ENCODE results near the gene RAPSN.
"Not testable (repeated sequence)": the region's sequence is repeated elsewhere in the genome, so short reads cannot be mapped to it uniquely, and the experiment has no call there.

The RAPSN gene

GRCh38 chr11:47461876-47462275 is 12.9 kb upstream of the RAPSN start:
- Histone ChIP-seq H3K9ac (ENCODE audit: low read depth, low read length) (no peak overlapping the region), H3K27me3 (ENCODE audit: insufficient read depth, low read length) (no peaks in the 10 kb centered on the region), H3K27ac (ENCODE audit: low read length) (no peak overlapping the region), H3K4me1 (ENCODE audit: insufficient read depth, low read length) (peaks cover 3% of the 10 kb centered on the region; the same call in 1 of the 2 replicates), H3K4me3 (ENCODE audit: low read length) (no peak overlapping the region), H3K36me3 (ENCODE audit: insufficient read depth, low read depth, low read length) (peaks cover 31% of the 10 kb centered on the region), H3K9me3 (ENCODE audit: insufficient read depth, low read depth, low read length) (no peaks in the 10 kb centered on the region)

GRCh38 chr11:47460571-47461235 is 11.8 kb upstream of the RAPSN start:
- Histone ChIP-seq H3K4me1 (ENCODE audit: insufficient read depth, low read length) (no peaks in the 10 kb centered on the region), H3K9me3 (ENCODE audit: insufficient read depth, low read depth, low read length) (no peaks in the 10 kb centered on the region), H3K4me3 (ENCODE audit: low read length) (no peak overlapping the region), H3K27ac (ENCODE audit: low read length) (no peak overlapping the region), H3K9ac (ENCODE audit: low read depth, low read length) (no peak overlapping the region), H3K27me3 (ENCODE audit: insufficient read depth, low read length) (no peaks in the 10 kb centered on the region), H3K36me3 (ENCODE audit: insufficient read depth, low read depth, low read length) (peaks cover 20% of the 10 kb centered on the region; the same call in 1 of the 2 replicates)

- not testable (repeated sequence) for H3K4me1 ChIP-seq (ENCODE audit: insufficient read depth, low read length); H3K9ac ChIP-seq (ENCODE audit: low read depth, low read length); H3K36me3 ChIP-seq (ENCODE audit: insufficient read depth, low read depth, low read length); H3K27ac ChIP-seq (ENCODE audit: low read length); H3K27me3 ChIP-seq (ENCODE audit: insufficient read depth, low read length); H3K4me3 ChIP-seq (ENCODE audit: low read length); H3K9me3 ChIP-seq (ENCODE audit: insufficient read depth, low read depth, low read length)
These were observed 5.3 kb upstream of the RAPSN start for GRCh38 chr11:47454258-47454671.

GRCh38 chr11:47453365-47453764 is 4.4 kb upstream of the RAPSN start:
- Histone ChIP-seq H3K4me3 (ENCODE audit: low read length) (no peak overlapping the region), H3K27me3 (ENCODE audit: insufficient read depth, low read length) (no peaks in the 10 kb centered on the region), H3K9ac (ENCODE audit: low read depth, low read length) (no peak overlapping the region), H3K4me1 (ENCODE audit: insufficient read depth, low read length) (no peaks in the 10 kb centered on the region), H3K9me3 (ENCODE audit: insufficient read depth, low read depth, low read length) (no peaks in the 10 kb centered on the region), H3K36me3 (ENCODE audit: insufficient read depth, low read depth, low read length) (no peaks in the 10 kb centered on the region), H3K27ac (ENCODE audit: low read length) (no peak overlapping the region)

GRCh38 chr11:47451990-47452389 is 3.1 kb upstream of the RAPSN start:
- no peaks in the 10 kb centered on the region for H3K9me3 ChIP-seq (ENCODE audit: insufficient read depth, low read depth, low read length)
- no peak overlapping the region for H3K9ac ChIP-seq (ENCODE audit: low read depth, low read length)
- no peak overlapping the region for H3K27ac ChIP-seq (ENCODE audit: low read length)
- no peaks in the 10 kb centered on the region for H3K36me3 ChIP-seq (ENCODE audit: insufficient read depth, low read depth, low read length)
- H3K27me3 ChIP-seq (ENCODE audit: insufficient read depth, low read length), result no peaks in the 10 kb centered on the region
- no peaks in the 10 kb centered on the region for H3K4me1 ChIP-seq (ENCODE audit: insufficient read depth, low read length)
- no peak overlapping the region for H3K4me3 ChIP-seq (ENCODE audit: low read length)

GRCh38 chr11:47451436-47451835 is 2.5 kb upstream of the RAPSN start:
- H3K9me3 ChIP-seq (ENCODE audit: insufficient read depth, low read depth, low read length), result no peaks in the 10 kb centered on the region
- no peaks in the 10 kb centered on the region for H3K4me1 ChIP-seq (ENCODE audit: insufficient read depth, low read length)
- H3K9ac ChIP-seq (ENCODE audit: low read depth, low read length), result no peak overlapping the region
- H3K27ac ChIP-seq (ENCODE audit: low read length), result no peak overlapping the region
- H3K4me3 ChIP-seq (ENCODE audit: low read length), result no peak overlapping the region
- no peaks in the 10 kb centered on the region for H3K27me3 ChIP-seq (ENCODE audit: insufficient read depth, low read length)
- no peaks in the 10 kb centered on the region for H3K36me3 ChIP-seq (ENCODE audit: insufficient read depth, low read depth, low read length)

GRCh38 chr11:47449541-47449940 is 605 bp upstream of the RAPSN start:
- Histone ChIP-seq H3K4me3 (ENCODE audit: low read length) (no peak overlapping the region), H3K9ac (ENCODE audit: low read depth, low read length) (no peak overlapping the region), H3K9me3 (ENCODE audit: insufficient read depth, low read depth, low read length) (no peaks in the 10 kb centered on the region), H3K36me3 (ENCODE audit: insufficient read depth, low read depth, low read length) (no peaks in the 10 kb centered on the region), H3K27ac (ENCODE audit: low read length) (no peak overlapping the region), H3K4me1 (ENCODE audit: insufficient read depth, low read length) (no peaks in the 10 kb centered on the region), H3K27me3 (ENCODE audit: insufficient read depth, low read length) (no peaks in the 10 kb centered on the region)

- H3K27ac ChIP-seq (ENCODE audit: low read length), result no peak overlapping the region
These were observed 1.0 kb downstream of the RAPSN start for GRCh38 chr11:47447906-47448305.

GRCh38 chr11:47446833-47447232 is 2.1 kb downstream of the RAPSN start:
- no peak overlapping the region for H3K9ac ChIP-seq (ENCODE audit: low read depth, low read length)
- no peak overlapping the region for H3K27ac ChIP-seq (ENCODE audit: low read length)
- H3K36me3 ChIP-seq (ENCODE audit: insufficient read depth, low read depth, low read length), result no peaks in the 10 kb centered on the region
- H3K27me3 ChIP-seq (ENCODE audit: insufficient read depth, low read length), result no peaks in the 10 kb centered on the region
- no peak overlapping the region for H3K4me3 ChIP-seq (ENCODE audit: low read length)
- H3K4me1 ChIP-seq (ENCODE audit: insufficient read depth, low read length), result no peaks in the 10 kb centered on the region
- H3K9me3 ChIP-seq (ENCODE audit: insufficient read depth, low read depth, low read length), result no peaks in the 10 kb centered on the region

More at GRCh38 chr11:47447906-47448305, 1.0 kb downstream of the RAPSN start:
- no peak overlapping the region for H3K9ac ChIP-seq (ENCODE audit: low read depth, low read length)
- H3K27me3 ChIP-seq (ENCODE audit: insufficient read depth, low read length), result no peaks in the 10 kb centered on the region
- no peaks in the 10 kb centered on the region for H3K9me3 ChIP-seq (ENCODE audit: insufficient read depth, low read depth, low read length)
- no peaks in the 10 kb centered on the region for H3K36me3 ChIP-seq (ENCODE audit: insufficient read depth, low read depth, low read length)
- no peaks in the 10 kb centered on the region for H3K4me1 ChIP-seq (ENCODE audit: insufficient read depth, low read length)
- no peak overlapping the region for H3K4me3 ChIP-seq (ENCODE audit: low read length)

GRCh38 chr11:47445840-47446239 is 3.1 kb downstream of the RAPSN start:
- H3K9me3 ChIP-seq (ENCODE audit: insufficient read depth, low read depth, low read length), result no peaks in the 10 kb centered on the region
- no peak overlapping the region for H3K27ac ChIP-seq (ENCODE audit: low read length)
- H3K4me1 ChIP-seq (ENCODE audit: insufficient read depth, low read length), result no peaks in the 10 kb centered on the region
- H3K9ac ChIP-seq (ENCODE audit: low read depth, low read length), result no peak overlapping the region
- H3K36me3 ChIP-seq (ENCODE audit: insufficient read depth, low read depth, low read length), result no peaks in the 10 kb centered on the region
- H3K4me3 ChIP-seq (ENCODE audit: low read length), result no peak overlapping the region
- no peaks in the 10 kb centered on the region for H3K27me3 ChIP-seq (ENCODE audit: insufficient read depth, low read length)

- no peaks in the 10 kb centered on the region for H3K27me3 ChIP-seq (ENCODE audit: insufficient read depth, low read length)
- H3K9ac ChIP-seq (ENCODE audit: low read depth, low read length), result no peak overlapping the region
- H3K4me3 ChIP-seq (ENCODE audit: low read length), result no peak overlapping the region
- H3K36me3 ChIP-seq (ENCODE audit: insufficient read depth, low read depth, low read length), result no peaks in the 10 kb centered on the region
- H3K27ac ChIP-seq (ENCODE audit: low read length), result no peak overlapping the region
- no peaks in the 10 kb centered on the region for H3K4me1 ChIP-seq (ENCODE audit: insufficient read depth, low read length)
- H3K9me3 ChIP-seq (ENCODE audit: insufficient read depth, low read depth, low read length), result no peaks in the 10 kb centered on the region
These were observed 5.1 kb downstream of the RAPSN start for GRCh38 chr11:47443817-47444216.

- no peaks in the 10 kb centered on the region for H3K27me3 ChIP-seq (ENCODE audit: insufficient read depth, low read length)
- H3K9ac ChIP-seq (ENCODE audit: low read depth, low read length), result no peak overlapping the region
- H3K9me3 ChIP-seq (ENCODE audit: insufficient read depth, low read depth, low read length), result no peaks in the 10 kb centered on the region
- no peak overlapping the region for H3K27ac ChIP-seq (ENCODE audit: low read length)
- no peaks in the 10 kb centered on the region for H3K36me3 ChIP-seq (ENCODE audit: insufficient read depth, low read depth, low read length)
- H3K4me3 ChIP-seq (ENCODE audit: low read length), result no peak overlapping the region
- H3K4me1 ChIP-seq (ENCODE audit: insufficient read depth, low read length), result no peaks in the 10 kb centered on the region
These were observed 5.8 kb downstream of the RAPSN start for GRCh38 chr11:47443028-47443700.

All from iPS-20b (cell line).